Measurements from ENCODE around the gene EDEM3.

GRCh38 chr1:184709418-184709817 is 45.2 kb downstream of the EDEM3 start:
- no peak for TF ChIP-seq EZH2 (IDR thresholded peaks at IDR 0.05; ENCODE audit: low read depth, low read length, severe bottlenecking)
- no peak for TF ChIP-seq POLR2A (IDR thresholded peaks at IDR 0.05; ENCODE audit: control extremely low read depth in 1 of 2, low read depth in 2 of 2, low read length in 2 of 2)
- TF ChIP-seq POLR2AphosphoS5 (IDR thresholded peaks at IDR 0.05; ENCODE audit: low read depth, low read length), result no peak
- no peak for TF ChIP-seq EP300 (IDR thresholded peaks at IDR 0.05; ENCODE audit: borderline replicate concordance in 1 of 2, low read depth in 2 of 2, low read length in 2 of 2)
- no peak for TF ChIP-seq TCF12 (IDR thresholded peaks at IDR 0.05; ENCODE audit: low read depth, low read length)
- no peak for TF ChIP-seq CTCF (IDR thresholded peaks at IDR 0.05; ENCODE audit: control extremely low read depth in 1 of 3, insufficient read depth in 1 of 3, low read depth in 1 of 3, low read length in 3 of 3)
- TF ChIP-seq YY1 (IDR thresholded peaks at IDR 0.05; ENCODE audit: low read depth, low read length), result no peak
- TF ChIP-seq CHD2 (IDR thresholded peaks at IDR 0.05; ENCODE audit: low read length), result no peak
- no peak for TF ChIP-seq CEBPB (IDR thresholded peaks at IDR 0.05; ENCODE audit: low read depth, low read length)
- TF ChIP-seq MAFK (IDR thresholded peaks at IDR 0.05; ENCODE audit: low read depth, low read length), result no peak
- TF ChIP-seq TEAD4 (IDR thresholded peaks at IDR 0.05; ENCODE audit: low read depth, low read length), result no peak
- no peak for TF ChIP-seq FOSL1 (IDR thresholded peaks at IDR 0.05; ENCODE audit: insufficient read depth, low read depth, low read length)
- TF ChIP-seq RBBP5 (IDR thresholded peaks at IDR 0.05; ENCODE audit: borderline replicate concordance, low read depth, low read length), result no peak
- no peak for TF ChIP-seq TAF1 (IDR thresholded peaks at IDR 0.05; ENCODE audit: low read depth, low read length)

Measured in H1 (cell line).